OCI-LY7 (cell line): ENCODE measurements around the gene CDKAL1. TPM values are rescaled to one million over a fixed set of nuclear protein-coding genes. Genes with fewer than 3 reads are reported as not detected.

ENCODE experiments used
- BruUV-seq: library from RNA; stranded (reverse); fragments of 400-500 nt; replicated peaks from 2 replicates; lab custom pipeline; 2021; lab: Mats Ljungman, UMichigan
- CTCF ChIA-PET: fragments of 300-600 bp; sonication (Branson Sonifier 250); formaldehyde crosslinking; loops from one replicate; lab custom pipeline; 2022; ENCODE audit warnings: antibody characterized with exemption; ENCODE audit not compliant: unreplicated experiment; lab: Charles Lee
- POLR2A ChIA-PET: fragments of 300-600 bp; sonication (Branson Sonifier 250); formaldehyde crosslinking; loops from one replicate; lab custom pipeline; 2022; ENCODE audit warnings: antibody characterized with exemption; lab: Charles Lee
- DNase-seq: peaks from one replicate; pipeline ENCODE4 v3.0.0-alpha.2; 2015; ENCODE audit warnings: low spot score
- H2AFZ ChIP-seq: fragments of 200-600 bp; sonication (generic), shearing (Covaris generic); 2 replicates; pipeline ENCODE4 v1.6.1; 2014; ENCODE audit warnings: mild to moderate bottlenecking, antibody characterized with exemption, low read length, moderate library complexity
- H3K27ac ChIP-seq: fragments of 200-600 bp; sonication (generic); 2 replicates; pipeline ENCODE4 v1.5.1; 2014; ENCODE audit warnings: mixed run types, low read depth, mild to moderate bottlenecking, moderate library complexity, low read length, inconsistent platforms; ENCODE audit not compliant: poor library complexity, severe bottlenecking
- H3K36me3 ChIP-seq: fragments of 200-600 bp; sonication (generic); 2 replicates; pipeline ENCODE4 v1.6.1; 2014; ENCODE audit warnings: mild to moderate bottlenecking, antibody characterized with exemption, low read length, moderate library complexity, mixed read lengths; ENCODE audit not compliant: insufficient read depth
- H3K4me1 ChIP-seq: fragments of 200-600 bp; sonication (generic); 2 replicates; pipeline ENCODE4 v1.5.1; 2014; ENCODE audit warnings: mild to moderate bottlenecking, low read length; ENCODE audit not compliant: insufficient read depth, poor library complexity, severe bottlenecking
- H3K4me2 ChIP-seq: fragments of 200-600 bp; sonication (generic); 2 replicates; pipeline ENCODE4 v1.6.1; 2014; ENCODE audit warnings: mild to moderate bottlenecking, low read length
- H3K4me3 ChIP-seq: fragments of 200-600 bp; sonication (generic); 2 replicates; pipeline ENCODE4 v1.5.1; 2014; ENCODE audit warnings: mild to moderate bottlenecking, low read depth, low read length; ENCODE audit not compliant: poor library complexity, severe bottlenecking
- H3K79me2 ChIP-seq: fragments of 200-600 bp; sonication (generic); 2 replicates; pipeline ENCODE4 v1.6.1; 2016; ENCODE audit warnings: low read depth, mild to moderate bottlenecking, low read length, moderate library complexity, mixed read lengths; ENCODE audit not compliant: insufficient read depth
- H3K9me2 ChIP-seq: fragments of 200-600 bp; sonication (generic); 2 replicates; pipeline ENCODE4 v1.6.1; 2016; ENCODE audit warnings: mild to moderate bottlenecking, low read length, mixed read lengths; ENCODE audit not compliant: insufficient read depth
- H3K9me3 ChIP-seq: fragments of 200-600 bp; sonication (generic); 2 replicates; pipeline ENCODE4 v1.6.1; 2014; ENCODE audit warnings: mild to moderate bottlenecking, mixed run types, low read length, mixed read lengths
- H4K20me1 ChIP-seq: fragments of 200-600 bp; sonication (generic); 2 replicates; pipeline ENCODE4 v1.6.1; 2014; ENCODE audit warnings: mild to moderate bottlenecking, antibody characterized with exemption, low read length, moderate library complexity, mixed read lengths; ENCODE audit not compliant: insufficient read depth
- CTCF ChIP-seq: fragments of 200-600 bp; sonication (generic); conservative IDR thresholded peaks from 2 replicates; pipeline ENCODE4 v1.5.1; 2014; ENCODE audit warnings: mild to moderate bottlenecking, antibody characterized with exemption, low read length, moderate library complexity, mixed read lengths
- EZH2phosphoT487 ChIP-seq: fragments of 200-600 bp; sonication (generic); IDR thresholded peaks from 2 replicates; pipeline ENCODE4 v1.6.1; 2018; ENCODE audit warnings: low read depth, borderline replicate concordance, mild to moderate bottlenecking, mixed run types, antibody characterized with exemption, low read length, moderate library complexity, mixed read lengths
- intact Hi-C: fragments of 100-400 bp; cut with micrococcal nuclease; formaldehyde crosslinking; loops from one replicate; pipeline ENCODE4 v1.10.0; 2022; ENCODE audit not compliant: unreplicated experiment
- total RNA-seq, 2 experiments: library from RNA; depleted of rRNA in 1 of 2; stranded (reverse); fragments of >200 nt in 1 of 2; shearing (Covaris generic) in 1 of 2; gene quantifications; 2 replicates each; pipeline ENCODE4 v1.2.3, GENCODE V29; 2014 to 2022

The CDKAL1 gene
- total RNA-seq, 2 experiments from 2014 or later = 19.9 to 21.1 TPM

- H3K4me3 ChIP-seq = no peak overlapping the region
- H3K9me3 ChIP-seq = no peaks in the 10 kb centered on the region
- TF ChIP-seq CTCF (no peak), EZH2phosphoT487 (no peak)
- intact Hi-C loops = no loop called here
- no peak overlapping the region for H2AFZ ChIP-seq
- no peak overlapping the region for H3K27ac ChIP-seq
- DNase-seq = no peak
- no peaks in the 10 kb centered on the region for H4K20me1 ChIP-seq
- ChIA-PET CTCF (no interaction called here), POLR2A (no interaction called here)
- H3K9me2 ChIP-seq = no peaks in the 10 kb centered on the region
- H3K79me2 ChIP-seq = no peaks in the 10 kb centered on the region
- H3K4me2 ChIP-seq = no peak overlapping the region
- no TSS peak for BruUV-seq
- H3K4me1 ChIP-seq = no peaks in the 10 kb centered on the region
- no peaks in the 10 kb centered on the region for H3K36me3 ChIP-seq
These were observed 254.9 kb downstream of the CDKAL1 start for GRCh38 chr6:20789162-20789561.

- Histone ChIP-seq H3K9me3 (no peaks in the 10 kb centered on the region), H3K9me2 (no peaks in the 10 kb centered on the region), H4K20me1 (no peaks in the 10 kb centered on the region), H3K4me2 (no peak overlapping the region), H3K36me3 (no peaks in the 10 kb centered on the region), H3K4me1 (no peaks in the 10 kb centered on the region), H2AFZ (no peak overlapping the region), H3K4me3 (no peak overlapping the region), H3K27ac (no peak overlapping the region), H3K79me2 (no peaks in the 10 kb centered on the region)
- TF ChIP-seq CTCF (no peak), EZH2phosphoT487 (no peak)
- intact Hi-C loops = no loop called here
- CTCF ChIA-PET = no interaction called here
- POLR2A ChIA-PET = interaction anchor here (0.5 to 0.7 kb wide), 4 partner anchors 203 to 673 kb away, joined by 3 to 5 read pairs (median 4); no protein-coding TSS in a partner anchor
- no peak for DNase-seq
- no TSS peak for BruUV-seq
These were observed 256.0 kb downstream of the CDKAL1 start for GRCh38 chr6:20790032-20790791.

- Histone ChIP-seq H3K36me3 (no peaks in the 10 kb centered on the region), H3K9me3 (no peaks in the 10 kb centered on the region), H4K20me1 (no peaks in the 10 kb centered on the region), H3K4me1 (no peaks in the 10 kb centered on the region), H3K79me2 (no peaks in the 10 kb centered on the region), H3K9me2 (no peaks in the 10 kb centered on the region), H2AFZ (no peak overlapping the region), H3K4me2 (no peak overlapping the region), H3K27ac (no peak overlapping the region), H3K4me3 (no peak overlapping the region)
- ChIA-PET POLR2A (no interaction called here), CTCF (no interaction called here)
- DNase-seq = no peak
- intact Hi-C loops = no loop called here
- BruUV-seq = no TSS peak
- TF ChIP-seq CTCF = no peak
These were observed 256.8 kb downstream of the CDKAL1 start for GRCh38 chr6:20791074-20791473.
